DMS79 treated with DMSO at 0.1 percent for 48 hours (cell line): ENCODE data around the gene INPP5J.

Experiments
- DNase-seq: peaks from one replicate; lab custom pipeline; 2025; lab: John Stamatoyannopoulos, UW

The INPP5J gene

DNA sequence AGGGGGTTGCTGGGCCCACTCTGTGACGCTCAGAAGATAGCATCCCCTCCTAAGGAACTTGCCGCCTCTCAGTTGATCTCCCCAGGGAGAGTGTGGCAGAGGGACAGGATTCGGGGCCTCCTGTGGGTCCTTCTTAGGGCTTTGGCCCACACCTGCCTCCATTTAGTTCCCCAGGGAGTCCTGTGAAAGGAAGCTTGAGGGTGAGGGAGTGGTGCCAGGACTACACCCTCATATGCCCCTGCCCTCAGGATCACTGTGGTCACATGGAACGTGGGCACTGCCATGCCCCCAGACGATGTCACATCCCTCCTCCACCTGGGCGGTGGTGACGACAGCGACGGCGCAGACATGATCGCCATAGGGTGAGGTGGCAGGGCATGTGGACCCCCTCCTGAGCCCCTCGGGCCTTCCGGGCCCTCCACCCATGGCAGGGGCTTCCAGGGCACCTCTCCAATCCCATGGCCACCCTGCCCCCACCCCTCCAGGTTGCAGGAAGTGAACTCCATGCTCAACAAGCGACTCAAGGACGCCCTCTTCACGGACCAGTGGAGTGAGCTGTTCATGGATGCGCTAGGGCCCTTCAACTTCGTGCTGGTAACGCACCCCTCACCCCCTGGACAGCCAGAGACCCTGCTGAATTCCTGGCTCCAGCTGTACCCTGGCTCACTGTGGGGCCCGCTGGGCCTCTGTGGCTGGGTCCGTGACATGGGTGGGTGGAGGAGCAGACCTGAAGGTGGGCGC lies 3.5 kb downstream of the INPP5J start:
- peak; percentile 56 for DNase-seq

DNA sequence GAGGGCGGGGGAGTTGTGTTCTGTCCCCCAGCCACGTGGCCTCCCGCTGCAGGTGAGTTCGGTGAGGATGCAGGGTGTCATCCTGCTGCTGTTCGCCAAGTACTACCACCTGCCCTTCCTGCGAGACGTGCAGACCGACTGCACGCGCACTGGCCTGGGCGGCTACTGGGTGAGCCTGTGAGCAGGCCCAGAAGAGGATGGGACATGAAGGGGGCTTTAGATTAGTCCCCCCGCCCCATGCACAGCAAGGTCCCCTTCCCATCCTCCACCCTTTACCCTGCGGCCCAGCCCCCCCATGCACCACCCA lies 4.1 kb downstream of the INPP5J start:
- DNase-seq, result no peak

DNA sequence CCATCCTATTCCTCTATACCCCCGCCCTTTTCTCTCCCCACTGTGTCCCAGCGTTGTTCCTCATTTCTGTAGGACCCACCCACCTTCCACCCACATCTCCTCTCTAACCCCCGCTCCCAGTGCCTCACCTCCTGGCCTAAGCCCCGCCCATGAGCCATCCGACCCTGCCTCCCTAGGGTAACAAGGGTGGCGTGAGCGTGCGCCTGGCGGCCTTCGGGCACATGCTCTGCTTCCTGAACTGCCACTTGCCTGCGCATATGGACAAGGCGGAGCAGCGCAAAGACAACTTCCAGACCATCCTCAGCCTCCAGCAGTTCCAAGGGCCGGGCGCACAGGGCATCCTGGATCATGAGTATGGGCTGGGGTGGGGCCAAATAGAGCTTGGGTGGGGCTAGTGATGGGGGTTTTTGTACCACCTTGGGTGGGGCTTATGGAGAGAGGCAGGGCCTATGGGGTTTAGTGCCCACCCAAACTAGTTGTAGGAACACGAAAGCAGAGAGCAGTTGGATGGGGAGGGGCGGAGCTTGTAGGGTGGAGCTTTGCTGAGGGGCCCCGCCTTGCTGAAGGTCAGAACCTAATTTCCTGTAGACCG lies 4.5 kb downstream of the INPP5J start:
- no peak for DNase-seq

DNA sequence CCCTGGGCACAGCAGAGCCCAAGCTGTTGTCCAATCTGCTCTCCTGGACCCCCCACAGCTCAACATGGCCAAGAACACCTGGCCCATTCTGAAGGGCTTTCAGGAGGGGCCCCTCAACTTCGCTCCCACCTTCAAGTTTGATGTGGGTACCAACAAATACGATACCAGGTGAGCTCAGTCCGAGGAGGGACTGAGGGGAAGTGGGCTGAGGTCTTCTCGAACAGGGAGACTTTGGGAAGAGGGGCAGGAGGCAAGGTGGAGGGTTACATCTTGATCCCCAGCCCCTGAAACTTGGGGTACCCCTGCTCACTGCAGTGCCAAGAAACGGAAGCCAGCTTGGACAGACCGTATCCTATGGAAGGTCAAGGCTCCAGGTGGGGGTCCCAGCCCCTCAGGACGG lies 5.4 kb downstream of the INPP5J start:
- DNase-seq, result no peak

DNA sequence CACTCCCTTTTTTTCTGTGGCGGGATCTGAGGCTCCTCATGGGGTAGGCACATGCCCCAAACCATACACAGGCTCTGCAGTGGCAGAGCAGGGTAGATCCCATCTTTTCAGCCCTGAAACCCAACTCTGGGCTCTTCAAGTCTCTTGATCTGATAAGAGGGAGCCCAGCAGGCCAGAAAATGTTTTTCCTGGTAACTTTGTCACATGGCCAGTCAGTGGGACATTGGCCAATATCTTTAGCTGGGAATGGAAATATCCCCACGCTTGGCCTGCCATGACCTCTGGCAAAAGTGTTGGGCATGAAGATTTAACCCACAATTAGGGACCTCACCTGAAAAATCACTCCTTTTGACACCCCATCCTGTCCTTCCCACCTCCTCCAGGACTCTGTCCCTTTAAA lies 8.1 kb downstream of the INPP5J start:
- DNase-seq, result no peak

DNA sequence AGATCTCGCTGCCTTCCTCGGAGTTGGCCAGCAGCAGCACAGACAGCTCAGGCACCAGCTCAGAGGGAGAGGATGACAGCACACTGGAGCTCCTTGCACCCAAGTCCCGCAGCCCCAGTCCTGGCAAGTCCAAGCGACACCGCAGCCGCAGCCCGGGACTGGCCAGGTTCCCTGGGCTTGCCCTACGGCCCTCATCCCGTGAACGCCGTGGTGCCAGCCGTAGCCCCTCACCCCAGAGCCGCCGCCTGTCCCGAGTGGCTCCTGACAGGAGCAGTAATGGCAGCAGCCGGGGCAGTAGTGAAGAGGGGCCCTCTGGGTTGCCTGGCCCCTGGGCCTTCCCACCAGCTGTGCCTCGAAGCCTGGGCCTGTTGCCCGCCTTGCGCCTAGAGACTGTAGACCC lies 11.1 kb downstream of the INPP5J start:
- DNase-seq, result no peak

DNA sequence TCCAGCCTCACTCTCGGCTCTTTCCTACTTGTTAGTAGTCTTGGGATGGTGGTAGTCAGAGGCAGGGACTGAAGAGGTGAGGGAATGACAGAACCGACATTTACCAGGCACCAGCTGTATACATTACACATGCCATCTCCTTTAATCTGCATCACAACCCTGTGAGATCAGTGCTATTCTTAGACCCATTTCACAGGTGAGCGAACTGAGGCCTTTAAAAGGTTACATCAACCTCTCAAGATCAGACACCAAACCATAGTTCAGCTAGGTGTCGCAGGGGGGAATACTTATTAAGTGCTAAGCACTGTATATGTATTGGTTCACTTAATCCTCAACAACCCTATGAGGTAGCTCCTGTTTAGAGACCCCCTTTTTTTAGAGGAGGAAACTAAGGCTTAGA lies 11.9 kb downstream of the INPP5J start:
- no peak for DNase-seq

DNA sequence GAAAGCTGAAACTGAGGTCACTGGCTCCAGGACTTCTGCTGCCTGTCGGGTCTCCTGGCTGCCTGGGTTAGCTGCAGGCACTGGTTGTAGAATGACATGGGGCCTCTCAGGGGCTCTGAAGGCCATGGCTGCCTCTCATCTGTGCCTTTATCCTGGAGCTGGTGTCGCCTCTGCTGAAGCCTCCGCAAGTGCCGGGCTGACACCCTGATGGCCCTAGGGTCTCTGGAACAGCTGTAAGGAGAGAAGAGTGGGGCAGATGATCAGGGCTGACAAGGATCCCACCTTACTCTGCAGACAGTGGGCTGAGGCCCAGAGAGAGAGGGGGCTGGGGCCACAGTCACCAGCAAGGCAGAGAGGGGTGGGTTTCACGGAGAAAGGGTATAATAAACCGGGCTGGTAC lies 12.9 kb downstream of the INPP5J start:
- DNase-seq, result no peak

DNA sequence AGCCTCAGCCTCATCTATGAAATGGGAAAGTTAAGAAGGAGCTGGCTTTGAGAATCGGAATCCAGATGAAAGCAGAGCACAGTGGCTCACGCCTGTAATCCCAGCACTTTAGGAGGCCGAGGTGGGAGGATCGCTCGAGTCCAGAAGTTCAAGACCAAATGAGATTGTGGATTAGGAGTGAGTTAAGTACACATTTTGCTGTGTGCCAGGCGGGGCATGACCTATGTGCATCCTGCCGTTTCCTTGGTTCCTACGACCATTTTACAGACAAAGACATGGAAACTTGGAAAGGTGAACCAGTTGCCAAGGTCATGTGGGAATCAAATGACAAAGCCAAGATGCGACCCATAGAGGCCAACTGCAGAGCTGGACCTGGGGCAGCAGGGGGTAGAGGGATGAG lies 13.4 kb downstream of the INPP5J start:
- DNase-seq, result no peak

DNA sequence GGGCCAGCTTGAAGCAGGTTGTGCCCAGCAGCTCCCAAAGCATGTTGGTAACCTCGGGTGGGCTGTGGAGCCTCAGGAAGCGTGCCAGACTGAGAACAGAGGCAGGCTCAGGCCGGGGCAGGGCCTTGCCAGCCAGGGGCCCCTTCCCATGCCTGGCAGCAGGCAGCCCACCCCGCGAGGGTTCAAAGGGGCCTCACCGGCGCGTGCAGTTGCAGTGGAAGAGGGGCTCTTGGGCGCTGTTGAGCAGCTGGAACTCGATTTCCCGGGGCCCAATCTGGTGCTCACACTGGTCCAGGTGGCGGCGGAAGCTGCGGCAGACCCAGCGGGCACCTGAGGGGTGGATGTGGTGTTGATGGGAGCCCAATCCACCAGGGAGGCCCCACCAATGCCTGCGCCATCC lies 13.9 kb downstream of the INPP5J start:
- no peak for DNase-seq

DNA sequence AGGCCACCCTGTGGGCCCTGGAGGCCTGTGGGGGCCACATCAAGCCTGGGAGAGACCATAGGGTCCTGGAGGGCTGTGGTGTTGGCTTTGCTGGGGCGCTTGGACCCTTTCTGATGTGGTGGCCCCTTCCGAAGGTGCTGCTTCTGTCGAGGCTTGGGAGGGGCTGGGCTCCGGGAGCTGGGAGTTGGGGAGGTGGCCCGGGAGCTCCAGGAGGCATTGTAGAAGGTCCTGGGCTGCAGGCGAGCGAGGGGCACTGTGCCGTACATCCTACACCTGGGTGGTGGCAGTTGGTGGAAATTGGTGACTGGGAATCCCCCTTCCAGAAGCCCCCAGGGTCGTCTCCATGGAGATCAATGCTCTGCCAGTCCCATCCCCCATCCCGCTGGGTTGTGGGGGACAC lies 15.0 kb downstream of the INPP5J start:
- DNase-seq, result no peak

DNA sequence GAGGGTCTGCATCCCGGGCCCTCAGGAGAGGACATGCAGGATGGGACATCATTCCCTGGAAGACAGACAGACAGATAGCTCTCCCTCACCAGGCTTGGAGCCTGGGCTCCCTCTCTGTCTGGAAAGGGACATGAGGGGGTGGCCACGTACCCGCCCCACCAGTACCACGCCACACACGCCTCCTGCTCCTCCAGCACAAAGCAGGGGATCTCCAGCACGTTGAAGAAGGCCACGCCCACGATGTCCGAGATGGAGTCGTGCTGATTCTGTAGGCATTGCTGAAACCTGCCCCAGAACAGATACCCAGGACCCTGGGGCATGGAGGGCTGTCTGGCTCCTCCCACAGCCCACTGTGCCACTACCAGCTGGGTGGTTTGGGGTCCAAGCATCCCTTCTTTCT lies 15.4 kb downstream of the INPP5J start:
- DNase-seq, result no peak

DNA sequence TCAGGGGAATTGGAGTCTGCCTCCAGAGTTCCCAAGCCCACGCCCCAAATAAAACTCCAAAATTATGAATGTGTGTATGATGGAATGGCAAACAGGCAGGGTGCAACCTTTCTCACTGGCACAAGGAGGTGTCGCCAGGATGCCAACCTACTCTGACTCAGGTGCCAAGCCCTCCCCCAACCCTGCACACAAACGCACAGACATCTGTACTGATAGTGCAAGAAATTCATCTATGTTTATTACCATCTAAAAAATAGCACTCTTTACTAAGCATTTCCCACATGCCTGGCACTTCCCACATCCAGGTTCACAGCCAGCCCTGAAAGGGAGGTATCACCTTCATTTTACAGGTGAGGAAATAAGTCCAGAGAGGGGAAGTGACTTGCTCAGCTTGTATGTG lies 16.3 kb downstream of the INPP5J start:
- no peak for DNase-seq

DNA sequence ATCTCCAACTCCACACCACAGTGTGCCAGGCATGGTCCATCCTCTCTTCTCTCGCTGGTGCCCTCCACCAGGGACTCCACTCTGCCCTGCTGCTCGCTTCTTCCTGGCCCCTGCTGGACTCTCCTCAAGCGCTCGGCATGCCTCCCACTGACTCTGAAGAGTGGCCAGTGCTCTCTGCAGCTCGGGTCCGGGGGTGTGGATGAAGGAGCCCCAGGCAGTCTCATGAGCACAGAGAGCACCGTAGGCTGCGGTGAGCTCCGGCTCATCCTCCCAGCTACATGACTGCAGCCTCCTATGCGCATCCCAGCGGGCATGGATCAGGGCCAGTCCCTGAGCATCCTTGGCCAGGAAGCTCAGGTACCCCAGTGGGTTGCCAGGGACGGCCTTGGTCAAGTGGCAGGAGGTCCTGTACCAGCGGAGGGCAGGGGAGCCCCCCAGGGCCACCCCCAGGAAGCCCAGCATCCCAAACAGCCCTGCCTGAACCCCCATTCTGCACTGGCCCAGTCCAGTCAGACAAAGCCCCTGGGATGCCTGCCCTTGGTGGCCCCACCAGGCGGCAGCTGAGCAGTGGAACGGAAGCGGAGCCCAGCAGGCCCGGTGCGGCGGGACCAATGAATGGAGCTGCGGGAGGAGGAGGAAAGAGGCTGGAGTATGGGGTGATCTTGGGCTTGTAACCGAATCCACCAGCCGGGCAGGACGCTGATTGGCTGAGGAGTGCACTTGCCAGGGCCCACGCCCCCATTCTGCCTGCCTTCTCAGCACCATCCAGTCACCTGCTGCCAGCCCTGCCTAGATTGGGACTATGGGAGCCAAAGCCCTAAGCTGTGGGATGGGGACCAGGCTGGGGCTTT lies 17.3 kb downstream of the INPP5J start, which contains the start of gene PLA2G3:
TSS of gene PLA2G3 (minus strand) at position 643 of the 851 bp plus-strand sequence. CDS start at position 489, 154 bp downstream.
- DNase-seq, result peak; percentile 74

DNA sequence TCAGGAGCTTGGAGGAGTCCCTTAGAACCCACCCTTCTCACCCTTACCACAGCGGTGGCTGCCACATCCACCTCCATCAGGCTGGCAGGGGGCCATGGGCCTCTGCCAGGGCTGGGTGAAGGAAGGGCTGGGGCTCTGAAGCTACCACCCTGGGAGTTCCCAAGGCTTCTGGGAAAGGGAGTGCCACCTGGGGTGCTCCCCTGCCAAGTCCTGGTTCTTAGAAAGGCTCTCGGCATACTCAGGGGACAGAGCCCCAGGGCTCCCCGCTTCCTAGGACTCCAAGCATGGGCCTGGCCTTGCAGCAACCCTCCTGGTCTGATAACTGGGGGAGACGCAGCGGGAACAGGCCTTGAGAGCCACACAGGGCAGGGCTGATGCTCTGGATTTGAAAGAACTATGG lies 18.0 kb downstream of the INPP5J start:
- no peak for DNase-seq

DNA sequence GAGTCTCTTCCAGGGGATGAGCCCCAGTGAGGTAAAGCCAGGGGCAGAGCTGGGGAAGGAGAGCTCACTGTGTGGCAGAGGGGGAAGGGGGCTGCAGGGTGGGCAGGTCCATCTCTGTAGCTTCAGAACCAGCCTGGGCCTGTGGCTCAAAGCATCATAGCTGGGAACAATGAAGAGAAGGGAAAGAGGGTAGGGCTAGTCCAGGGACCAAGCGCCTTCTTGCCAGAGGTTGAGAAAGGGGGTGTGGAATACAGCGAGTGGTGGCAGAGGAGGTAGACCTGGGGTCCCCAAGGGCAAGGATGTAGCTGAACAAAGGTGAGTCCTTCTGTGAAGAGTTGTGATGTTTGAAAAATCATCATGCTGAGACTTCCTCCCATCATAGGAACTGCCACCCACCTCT lies 18.8 kb downstream of the INPP5J start:
- no peak for DNase-seq

DNA sequence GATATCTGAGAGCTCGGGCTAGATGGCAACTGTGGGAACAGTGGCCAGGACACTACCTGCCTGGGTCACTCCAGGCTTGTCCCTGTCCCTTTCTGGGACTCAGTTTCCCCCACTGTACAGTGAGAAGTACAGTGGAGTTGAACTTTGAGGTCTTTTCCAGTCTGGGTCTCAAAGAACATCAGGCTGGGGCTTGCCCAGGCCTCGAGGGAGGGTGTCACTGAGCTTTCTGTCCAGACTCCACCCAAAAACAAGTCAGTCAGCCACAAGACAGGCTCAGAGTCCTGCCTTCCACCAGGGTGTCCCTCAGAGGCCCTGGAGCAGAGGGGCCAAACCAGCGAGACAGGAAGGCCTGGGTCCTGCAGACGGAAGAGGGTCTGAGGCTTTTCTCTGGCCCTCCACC lies 19.5 kb downstream of the INPP5J start:
- DNase-seq, result no peak

DNA sequence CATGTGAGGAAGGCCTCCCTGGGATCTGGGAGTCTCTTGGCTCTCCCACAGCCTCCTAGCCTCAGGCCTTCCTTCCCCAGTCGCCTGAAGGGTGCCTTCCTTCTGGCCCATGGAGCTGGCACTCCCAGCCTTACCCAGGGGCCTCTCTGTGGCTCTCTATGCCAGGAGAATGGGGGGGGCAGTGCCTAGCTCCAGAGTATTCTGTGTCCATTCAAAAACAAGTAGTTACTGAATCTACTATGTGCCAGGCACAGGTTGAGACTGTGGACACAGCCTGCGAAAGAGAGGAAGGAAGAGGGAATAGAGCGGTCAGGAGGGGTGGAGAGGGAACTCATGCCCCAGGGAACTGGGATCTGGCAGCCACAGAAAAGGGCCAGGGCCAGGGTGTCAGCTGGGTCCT lies 20.3 kb downstream of the INPP5J start:
- DNase-seq, result no peak

DNA sequence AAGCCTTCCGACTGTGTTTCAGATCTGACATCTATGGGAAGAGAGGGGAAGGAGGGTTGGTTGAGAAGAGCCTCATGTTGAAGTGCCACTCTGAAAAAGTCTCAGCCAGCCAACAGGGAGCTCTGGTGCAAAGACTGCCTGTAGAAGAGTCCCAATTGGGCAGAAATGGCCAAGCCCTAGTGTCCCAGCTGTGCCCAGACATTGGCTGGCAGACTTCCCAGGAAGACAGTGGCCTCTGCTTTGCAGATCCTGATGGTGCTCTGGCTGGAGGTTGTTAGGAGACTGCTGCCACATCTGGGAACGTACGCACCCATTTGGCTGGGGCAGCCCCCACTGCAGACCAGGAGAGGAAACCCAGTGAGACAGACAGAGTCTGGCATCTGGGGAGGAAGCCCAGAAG lies 20.8 kb downstream of the INPP5J start:
- no peak for DNase-seq

DNA sequence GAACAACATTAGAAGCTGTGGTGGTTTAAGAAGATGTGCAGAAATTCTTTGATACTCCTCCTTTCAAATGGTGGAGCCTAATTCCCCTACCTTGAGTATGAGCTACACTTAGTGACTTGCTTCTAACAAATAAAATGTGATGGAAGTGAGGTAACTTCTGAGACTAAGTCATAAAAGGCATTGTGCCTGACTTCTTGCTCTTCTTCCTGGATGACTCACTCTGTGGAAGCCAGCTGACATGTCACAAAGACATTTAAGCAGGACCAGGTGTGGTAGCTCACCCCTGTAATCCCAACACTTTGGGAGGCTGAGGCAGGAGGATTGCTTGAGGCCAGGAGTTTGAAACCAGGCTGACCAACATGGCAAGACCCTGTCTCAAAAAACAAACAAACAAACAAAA lies 21.5 kb downstream of the INPP5J start:
- DNase-seq, result no peak

DNA sequence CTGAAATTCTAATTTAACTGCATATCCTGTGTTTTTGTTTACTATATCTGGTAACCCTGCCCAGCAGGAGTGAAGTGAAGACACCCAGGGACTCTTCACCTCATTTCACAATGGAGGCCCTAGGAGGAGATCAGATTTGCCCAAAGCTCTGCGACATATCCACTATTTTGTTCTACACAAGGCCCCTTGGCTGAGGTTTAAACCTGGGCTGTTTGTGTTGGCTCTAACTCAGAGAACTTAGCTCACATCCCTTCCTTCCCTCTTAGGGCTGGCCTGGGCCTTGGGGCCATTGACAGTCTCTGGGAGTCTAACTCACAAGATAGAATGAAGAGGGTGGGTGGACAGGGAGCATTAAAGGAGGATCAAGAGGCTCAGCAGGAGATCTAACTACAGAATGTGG lies 25.7 kb downstream of the INPP5J start:
- DNase-seq, result no peak

DNA sequence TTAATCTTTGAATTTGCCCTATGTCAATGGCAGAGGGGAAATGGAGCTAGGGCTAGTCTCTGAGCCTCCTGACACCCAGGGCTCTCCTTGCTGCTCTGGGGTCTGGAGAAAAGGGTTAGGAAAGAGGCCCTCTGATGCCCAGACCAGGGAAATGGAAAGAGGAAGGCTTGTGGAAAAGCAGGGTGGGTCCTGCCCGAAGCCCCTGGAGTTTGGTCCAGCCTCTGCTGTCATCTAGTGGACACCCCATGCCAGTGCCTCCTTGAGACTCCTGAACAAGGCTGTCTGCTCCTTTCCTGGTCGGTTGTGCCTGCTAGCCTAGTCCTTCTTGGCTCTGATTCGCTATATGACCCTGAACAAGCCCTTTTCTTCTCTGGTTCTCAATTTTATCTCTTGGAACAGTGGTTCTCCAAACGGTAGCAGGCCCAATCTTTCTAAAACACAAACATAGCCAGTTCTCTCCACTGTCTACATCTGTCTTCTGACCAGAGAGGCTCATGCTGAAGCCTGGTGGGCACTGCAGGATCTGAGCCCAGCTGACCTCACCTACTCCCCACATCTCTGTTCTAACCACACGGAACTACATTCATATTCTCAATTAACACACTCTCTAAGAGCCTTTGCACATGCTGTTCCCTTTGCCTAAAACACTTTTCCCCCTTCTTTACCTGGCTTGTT lies 26.3 kb downstream of the INPP5J start:
- DNase-seq, result peak; percentile 17

DNA sequence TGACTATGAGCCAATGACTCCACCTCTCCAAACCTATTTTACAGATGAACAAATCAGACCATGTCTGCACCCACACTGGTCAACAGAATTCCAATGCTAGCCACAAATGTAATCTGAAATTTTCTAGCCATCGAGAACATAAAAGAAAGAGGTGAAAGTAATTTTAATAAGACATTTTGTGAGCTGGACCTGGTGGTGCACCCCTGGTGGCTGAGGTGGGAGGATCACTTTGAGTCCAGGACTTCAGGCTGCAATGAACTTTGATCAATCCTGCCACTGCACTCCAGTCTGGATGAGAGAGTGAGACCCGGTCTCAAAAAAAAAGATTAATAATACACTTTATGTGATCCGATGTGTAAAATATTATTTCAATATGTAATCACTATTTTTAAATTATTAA lies 27.8 kb downstream of the INPP5J start:
- no peak for DNase-seq
